Fibroblast of the aortic adventitia (primary cell): ENCODE measurements around the gene PXN. TPM values are rescaled to one million over a fixed set of nuclear protein-coding genes. Genes with fewer than 3 reads are reported as not detected.

Experiments
- DNase-seq: peaks from one replicate; pipeline ENCODE4 v3.0.0-alpha.2; 2010; ENCODE audit warnings: low read depth
- H3K4me3 ChIP-seq: 2 replicates; pipeline ENCODE4 v1.5.1; 2011; ENCODE audit warnings: low read depth, mild to moderate bottlenecking, control low read depth, low read length, moderate library complexity
- CTCF ChIP-seq: IDR thresholded peaks from 2 replicates; pipeline ENCODE4 v1.5.1; 2011; ENCODE audit warnings: mild to moderate bottlenecking, low read length, control low read depth, inconsistent platforms; ENCODE audit not compliant: insufficient read depth
- total RNA-seq: library from RNA; depleted of rRNA; stranded (reverse); fragments of >200 nt; gene quantifications from 2 replicates; pipeline ENCODE4 v1.2.3, GENCODE V29; 2012; ENCODE audit warnings: low replicate concordance

Gene PXN
- total RNA-seq, 1 donor = 68.3 TPM

DNA sequence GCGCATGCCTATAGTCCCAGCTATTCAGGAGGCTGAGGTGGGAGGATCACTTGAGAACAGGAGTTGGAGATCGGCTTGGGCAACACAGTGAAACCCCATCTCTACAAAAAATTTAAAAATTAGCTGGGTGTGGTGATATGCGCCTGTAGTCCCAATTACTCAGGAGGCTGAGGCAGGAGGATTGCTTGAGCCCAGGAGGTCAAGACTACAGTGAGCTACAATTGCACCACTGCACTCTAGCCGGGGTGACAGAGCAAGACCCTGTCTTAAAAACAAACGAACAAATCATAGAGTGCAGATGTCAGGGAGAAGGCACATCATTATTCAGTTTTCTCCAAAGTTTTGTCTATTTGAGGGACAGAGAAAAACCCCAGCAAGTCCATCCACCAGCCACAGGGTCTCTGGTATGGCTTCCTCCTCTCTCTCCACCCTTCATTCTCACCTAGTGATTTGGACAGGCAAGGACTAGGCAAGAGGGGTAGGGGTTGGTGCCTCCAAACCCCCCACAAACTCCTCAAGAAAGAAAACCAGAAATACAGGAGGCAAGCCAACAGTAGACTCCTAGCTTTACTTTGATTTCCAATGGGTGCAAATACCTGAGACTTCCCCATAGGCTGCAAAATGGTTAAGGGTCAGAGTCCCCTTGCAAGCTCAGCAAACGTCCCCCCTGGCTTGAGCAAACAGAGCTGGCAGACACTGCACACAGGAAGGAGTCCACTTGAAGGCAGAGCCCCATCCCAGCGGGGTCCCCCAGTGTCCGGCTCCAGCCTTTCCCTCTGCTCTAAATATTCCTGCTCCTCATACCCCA is 38.1 kb downstream of the PXN start:
- no peak for TF ChIP-seq CTCF
- no peak for DNase-seq
- no peak overlapping the region for H3K4me3 ChIP-seq

- DNase-seq = peak; percentile 29
- H3K4me3 ChIP-seq = no peak overlapping the region
- TF ChIP-seq CTCF = peak; percentile 29
Observed at GRCh38 chr12:120225852-120226640, 39.5 kb downstream of the PXN start.

DNA sequence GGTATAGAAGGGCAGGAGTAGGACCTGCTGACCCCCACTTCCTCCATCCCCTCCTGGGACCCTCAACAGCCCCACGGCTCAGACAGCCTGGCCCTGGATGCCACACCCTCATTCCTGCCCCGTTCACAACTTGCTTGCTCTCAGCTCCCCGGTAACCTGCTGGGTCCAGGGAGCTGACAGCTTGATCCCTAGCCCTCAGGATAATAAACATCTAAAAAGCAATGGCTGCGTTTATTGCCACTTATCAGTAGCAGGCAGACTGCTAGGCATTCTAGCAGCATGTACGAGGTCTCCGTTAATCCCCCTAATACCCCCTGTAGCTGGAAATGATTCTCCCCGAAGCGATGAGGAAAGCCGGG is 40.4 kb downstream of the PXN start:
- DNase-seq = no peak
- peak overlapping the region; percentile 5 for H3K4me3 ChIP-seq
- TF ChIP-seq CTCF = no peak

- TF ChIP-seq CTCF = no peak
- peak overlapping the region; percentile 13 for H3K4me3 ChIP-seq
- peak; percentile 41 for DNase-seq
Observed at GRCh38 chr12:120224304-120225199, 41.0 kb downstream of the PXN start.

GRCh38 chr12:120223458-120224303 is 41.8 kb downstream of the PXN start:
- TF ChIP-seq CTCF = no peak
- no peak overlapping the region for H3K4me3 ChIP-seq
- DNase-seq = no peak
